Bronchial epithelial cell (primary cell): ENCODE measurements around the gene AADAT. TPM values are rescaled to one million over a fixed set of nuclear protein-coding genes. Genes with fewer than 3 reads are reported as not detected.

Experiments
- DNase-seq: peaks from one replicate; pipeline ENCODE4 v3.0.0-alpha.2; 2010; ENCODE audit warnings: low read depth
- FAIRE-seq: peaks from 2 replicates; lab custom pipeline; 2011; peaks lifted over from hg19 to GRCh38; lab: Jason Lieb, UNC
- H3K27me3 ChIP-seq: 2 replicates; pipeline ENCODE4 v1.5.1; 2011; ENCODE audit warnings: low read length; ENCODE audit not compliant: control insufficient read depth, insufficient read depth
- H3K36me3 ChIP-seq: 2 replicates; pipeline ENCODE4 v1.5.1; 2011; ENCODE audit warnings: low read length; ENCODE audit not compliant: control insufficient read depth, insufficient read depth
- H3K4me3 ChIP-seq: 2 replicates; pipeline ENCODE4 v1.5.1; 2011; ENCODE audit warnings: mild to moderate bottlenecking, low read depth, low read length, control low read depth
- CTCF ChIP-seq: IDR thresholded peaks from 2 replicates; pipeline ENCODE4 v1.5.1; 2011; ENCODE audit warnings: mild to moderate bottlenecking, moderate library complexity, low read length, control low read depth, inconsistent platforms; ENCODE audit not compliant: insufficient read depth, severe bottlenecking
- total RNA-seq: library from RNA; depleted of rRNA; stranded (reverse); fragments of >200 nt; gene quantifications from 2 replicates; pipeline ENCODE4 v1.2.1, GENCODE V29; 2014

AADAT gene
- total RNA-seq, 1 donor from 2014 or later: 1.1 TPM

GRCh38 chr4:170068438-170069128 lies 21.2 kb downstream of the AADAT start:
- no peak for TF ChIP-seq CTCF
- Histone ChIP-seq H3K36me3 (no peaks in the 10 kb centered on the region), H3K27me3 (no peaks in the 10 kb centered on the region), H3K4me3 (no peak overlapping the region)
- DNase-seq: no peak
- FAIRE-seq: no peak

GRCh38 chr4:170059421-170059820 lies 30.3 kb downstream of the AADAT start:
- FAIRE-seq (no peak), DNase-seq (no peak)
- Histone ChIP-seq H3K36me3 (no peaks in the 10 kb centered on the region), H3K4me3 (no peak overlapping the region), H3K27me3 (no peaks in the 10 kb centered on the region)
- no peak for TF ChIP-seq CTCF

GRCh38 chr4:170058826-170059225 lies 30.9 kb downstream of the AADAT start:
- no peaks in the 10 kb centered on the region for H3K36me3 ChIP-seq
- no peak for FAIRE-seq
- H3K4me3 ChIP-seq: no peak overlapping the region
- no peaks in the 10 kb centered on the region for H3K27me3 ChIP-seq
- DNase-seq: no peak
- TF ChIP-seq CTCF: no peak

GRCh38 chr4:170057866-170058265 lies 31.9 kb downstream of the AADAT start:
- no peak for TF ChIP-seq CTCF
- DNase-seq: no peak
- Histone ChIP-seq H3K27me3 (no peaks in the 10 kb centered on the region), H3K36me3 (no peaks in the 10 kb centered on the region), H3K4me3 (no peak overlapping the region)
- FAIRE-seq: no peak

- FAIRE-seq (no peak), DNase-seq (no peak)
- Histone ChIP-seq H3K27me3 (no peaks in the 10 kb centered on the region), H3K36me3 (no peaks in the 10 kb centered on the region), H3K4me3 (no peak overlapping the region)
- TF ChIP-seq CTCF: no peak
These were observed 36.8 kb downstream of the AADAT start for GRCh38 chr4:170052919-170053318.

GRCh38 chr4:170051402-170051801 lies 38.4 kb downstream of the AADAT start:
- Histone ChIP-seq H3K36me3 (no peaks in the 10 kb centered on the region), H3K4me3 (no peak overlapping the region), H3K27me3 (no peaks in the 10 kb centered on the region)
- DNase-seq (no peak), FAIRE-seq (no peak)
- no peak for TF ChIP-seq CTCF
